ENCODE data around the gene CYP19A1.

CYP19A1 gene

DNA sequence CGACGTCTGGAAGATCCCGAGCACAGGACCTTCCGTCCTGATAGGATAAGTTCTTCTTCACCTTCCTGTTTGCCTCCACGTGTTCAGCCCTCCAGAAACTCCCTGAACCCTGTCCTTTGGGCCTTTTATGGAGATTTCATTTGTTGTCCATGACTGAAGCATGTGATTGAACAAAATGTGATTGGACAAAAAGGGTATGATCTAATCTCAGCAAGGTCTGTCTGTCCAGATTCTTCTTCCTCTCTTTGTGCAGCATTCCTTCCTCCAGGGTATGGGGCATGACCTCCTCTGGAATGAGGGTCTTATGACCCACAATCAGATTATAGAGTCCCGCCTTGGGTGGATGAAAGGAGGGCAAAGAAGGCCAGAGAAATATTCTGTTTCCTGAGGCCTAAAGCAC lies at the start of gene CYP19A1:
Gene CYP19A1 (minus strand): TSS at position 101 of the 400 bp plus-strand sequence. CDS start 95,684 bp downstream, outside the sequence.
- DNase-seq, result no peak

GRCh38 chr15:51387699-51388041 lies 49.3 kb upstream of the CYP19A1 start:
- no peak for DNase-seq

GRCh38 chr15:51386960-51387698 lies 48.7 kb upstream of the CYP19A1 start:
- no peak for DNase-seq

GRCh38 chr15:51386486-51386885 lies 48.1 kb upstream of the CYP19A1 start:
- DNase-seq, result no peak

- DNase-seq, result no peak
These were observed 47.6 kb upstream of the CYP19A1 start for GRCh38 chr15:51386029-51386428.

DNA sequence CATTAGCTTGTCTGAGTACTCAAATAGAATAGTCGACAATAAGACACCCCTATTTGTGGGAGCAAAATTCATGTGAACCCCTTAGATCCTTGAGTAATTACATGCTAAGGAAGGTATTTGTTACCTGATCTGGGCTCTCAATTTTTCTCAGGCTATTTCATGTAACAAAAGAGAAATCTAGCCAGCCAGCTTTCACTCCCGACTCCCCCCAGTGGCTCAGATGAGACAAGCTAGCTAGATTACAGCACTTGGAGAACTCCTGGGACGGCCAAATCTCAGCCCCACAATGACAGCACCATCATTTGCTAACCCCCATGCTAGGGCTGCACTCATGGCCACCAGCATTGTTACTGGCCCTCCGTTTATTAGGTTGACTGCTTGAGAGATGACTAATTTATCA lies 44.4 kb upstream of the CYP19A1 start:
- peak; percentile 18 for DNase-seq

GRCh38 chr15:51380999-51381806 lies 42.8 kb upstream of the CYP19A1 start:
- peak; percentile 40 for DNase-seq

DNA sequence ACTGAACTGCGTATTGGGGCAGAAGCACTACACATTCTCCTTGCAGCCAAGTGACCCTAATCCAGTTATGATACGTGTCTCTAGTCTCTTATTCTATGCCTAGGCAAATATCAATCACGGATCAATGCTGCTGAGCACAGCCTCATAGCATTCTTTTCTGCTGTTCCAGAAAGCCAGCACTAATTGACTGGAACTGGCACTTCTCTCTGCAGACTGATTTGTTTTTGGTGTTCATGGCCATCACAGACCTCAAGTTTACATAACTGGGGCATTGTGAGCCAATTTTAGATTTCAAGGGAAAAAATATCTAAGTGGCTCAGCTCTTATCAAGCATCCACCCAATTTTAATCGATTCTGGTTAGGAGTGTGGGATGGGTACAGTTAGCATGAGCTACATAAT lies 41.0 kb upstream of the CYP19A1 start:
- DNase-seq, result no peak

DNA sequence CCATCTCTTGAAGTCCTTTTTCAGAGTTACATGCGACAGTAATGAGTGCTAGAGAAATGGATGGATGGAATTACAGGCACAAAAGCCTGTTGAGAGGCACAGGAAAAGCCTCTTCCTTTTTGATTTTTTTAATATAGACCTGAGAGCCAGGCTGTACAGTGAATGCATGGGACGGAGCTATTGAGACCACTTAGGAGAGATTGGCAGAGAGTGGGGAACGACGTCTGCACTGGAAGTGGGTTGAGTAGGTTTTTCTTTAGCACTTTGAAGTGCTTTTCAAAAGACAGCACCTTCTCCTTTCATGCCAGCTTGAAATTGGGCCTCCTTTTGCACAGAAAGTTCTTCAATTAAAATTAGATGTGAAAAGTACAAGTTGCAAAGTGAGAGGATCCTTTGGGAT lies 40.0 kb upstream of the CYP19A1 start:
- no peak for DNase-seq

DNA sequence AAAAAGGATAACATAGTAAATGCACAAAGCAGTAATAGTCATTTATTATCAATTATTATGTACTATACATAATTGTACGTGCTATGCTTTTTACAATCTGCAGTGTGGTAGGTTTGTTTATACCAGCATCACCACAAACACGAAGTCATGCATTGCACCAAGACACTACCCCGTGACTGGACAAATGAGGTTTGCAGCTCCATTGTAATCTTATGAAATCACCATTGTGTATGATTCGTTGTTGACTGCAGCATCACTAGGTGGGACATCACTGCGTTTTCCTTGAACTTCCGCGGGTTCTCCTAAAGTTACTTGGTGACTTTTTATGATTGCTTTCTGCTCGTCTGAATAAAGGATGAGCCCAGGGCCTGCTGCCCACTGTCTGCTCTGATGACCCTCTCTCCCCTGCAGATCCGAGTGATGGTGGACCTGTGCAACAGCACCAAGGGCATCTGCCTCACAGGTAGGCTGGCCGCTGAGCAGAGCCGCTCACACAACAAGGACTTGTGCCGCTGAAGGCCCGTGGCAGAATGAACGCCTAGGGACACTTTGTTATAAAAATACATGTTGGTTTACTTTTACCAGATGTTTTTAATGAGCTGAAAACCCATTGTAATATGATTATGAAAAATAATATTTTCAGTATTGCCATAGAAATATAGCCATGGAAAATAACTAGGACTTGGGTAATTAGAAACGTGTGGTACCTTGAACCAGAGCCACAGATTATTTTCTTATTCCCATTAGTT lies 38.8 kb upstream of the CYP19A1 start:
- no peak for DNase-seq

- DNase-seq, result peak; percentile 30
These were observed 37.7 kb upstream of the CYP19A1 start for GRCh38 chr15:51375966-51376640.

GRCh38 chr15:51374131-51374530 lies 35.7 kb upstream of the CYP19A1 start:
- no peak for DNase-seq

DNA sequence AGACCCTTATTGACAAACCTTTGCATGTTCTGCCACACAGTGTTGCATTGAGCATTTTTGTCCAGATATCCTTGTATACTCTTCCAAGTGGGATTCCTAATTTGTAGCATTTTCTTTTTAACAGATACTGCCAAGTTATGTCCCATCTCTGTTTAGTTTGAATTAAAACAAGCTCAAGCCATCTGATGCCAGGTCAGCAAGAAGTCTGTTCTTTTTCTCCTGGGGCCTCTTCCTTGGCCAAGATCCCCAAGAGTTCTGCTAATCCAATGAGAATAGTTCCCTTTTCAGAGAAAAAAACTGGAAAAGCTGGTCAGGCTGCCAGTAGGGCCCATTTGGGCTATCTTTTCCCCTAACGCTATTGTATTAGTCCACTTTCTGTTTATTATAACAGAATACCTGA lies 32.9 kb upstream of the CYP19A1 start:
- DNase-seq, result no peak

- DNase-seq, result no peak
These were observed 31.0 kb upstream of the CYP19A1 start for GRCh38 chr15:51369451-51369761.

DNA sequence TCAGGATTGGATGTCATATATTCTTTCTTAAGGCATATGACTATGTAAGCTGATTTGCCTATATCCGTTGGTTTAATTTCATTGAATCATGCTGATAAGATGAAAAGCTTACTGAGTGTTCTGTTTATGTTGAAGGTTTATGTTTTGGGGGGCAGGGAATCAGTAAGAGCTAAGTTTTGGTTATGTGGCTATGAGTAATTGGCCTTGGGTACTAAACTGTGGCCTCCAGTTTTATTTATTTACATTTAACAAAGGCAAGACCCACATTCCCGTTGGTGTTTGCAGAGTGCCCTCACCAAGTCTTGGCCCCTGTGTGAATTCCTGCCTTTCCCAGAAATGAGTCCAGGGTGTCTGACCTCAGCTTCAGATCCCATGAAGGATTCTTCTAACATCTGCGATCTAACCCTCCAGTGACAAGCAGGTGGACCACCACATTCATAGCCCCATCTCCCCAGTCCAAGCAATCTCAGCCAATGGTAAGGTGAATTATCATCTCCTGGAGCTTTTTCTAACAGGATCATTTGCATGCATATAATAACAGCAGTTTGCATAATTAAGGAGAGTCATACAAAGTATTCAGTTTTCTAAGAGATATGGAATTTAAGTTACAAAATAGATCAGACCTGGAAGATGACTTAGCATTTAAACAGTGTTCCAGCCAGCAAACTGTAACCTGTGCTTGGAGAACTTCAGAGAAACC lies 30.5 kb upstream of the CYP19A1 start:
- DNase-seq, result no peak

DNA sequence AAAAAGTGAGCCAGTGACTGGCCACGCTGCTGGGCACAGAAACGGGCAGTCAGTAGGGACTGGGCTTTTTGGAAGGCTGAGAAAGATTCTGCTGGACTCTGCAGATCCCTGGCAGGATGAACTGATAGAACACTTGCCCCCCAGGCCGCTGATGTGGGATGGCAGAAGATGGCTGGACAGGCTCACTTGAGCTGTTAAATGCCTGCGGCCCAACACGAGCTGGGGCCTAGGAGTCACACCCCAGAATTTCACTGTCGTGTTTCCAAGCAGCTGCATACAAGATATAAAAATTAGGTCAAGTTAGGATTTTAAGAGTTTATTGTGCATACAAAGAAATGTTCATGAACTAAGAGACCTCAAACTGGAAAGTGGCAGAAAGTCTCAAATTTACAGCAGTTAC lies 29.9 kb upstream of the CYP19A1 start:
- no peak for DNase-seq

DNA sequence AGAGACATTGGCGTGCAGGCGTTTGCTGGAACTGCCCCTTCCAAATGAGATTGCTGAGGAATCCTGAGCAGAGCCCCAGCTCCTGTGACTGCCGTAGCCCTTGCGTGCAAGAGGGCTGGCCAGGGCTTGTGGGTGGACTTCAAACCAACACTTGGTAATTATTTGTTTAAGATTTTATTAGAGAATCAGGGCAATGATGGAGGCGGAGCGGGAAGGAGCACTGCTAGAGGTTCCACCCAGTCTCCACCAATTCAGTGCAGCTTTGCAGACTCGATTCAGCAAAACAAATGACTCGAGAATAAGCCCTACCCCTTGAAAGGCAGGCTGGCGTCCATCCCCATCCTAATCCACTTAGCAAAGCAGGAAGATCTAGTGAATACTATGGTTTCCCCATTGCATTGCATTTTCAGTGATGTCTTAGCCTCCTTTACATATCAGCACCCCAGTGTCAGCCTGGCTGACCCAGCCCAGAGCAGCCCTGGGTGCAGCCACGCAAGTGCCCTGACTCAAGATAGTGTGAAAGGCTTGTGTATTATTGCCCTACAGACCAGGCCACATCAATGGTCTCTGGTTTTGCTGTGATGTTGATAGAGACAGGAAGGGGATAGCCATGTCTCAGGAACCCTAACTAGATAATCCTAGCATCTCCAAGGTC lies 29.1 kb upstream of the CYP19A1 start:
- DNase-seq, result no peak

- no peak for DNase-seq
These were observed 28.5 kb upstream of the CYP19A1 start for GRCh38 chr15:51366920-51367319.

- no peak for DNase-seq
These were observed 27.7 kb upstream of the CYP19A1 start for GRCh38 chr15:51366071-51366470.

- DNase-seq, result no peak
These were observed 27.0 kb upstream of the CYP19A1 start for GRCh38 chr15:51365417-51365816.

- DNase-seq, result no peak
These were observed 25.0 kb upstream of the CYP19A1 start for GRCh38 chr15:51363383-51363782.

- no peak for DNase-seq
These were observed 21.6 kb upstream of the CYP19A1 start for GRCh38 chr15:51359981-51360380.

Data from kidney glomerular epithelial cell (primary cell).